Measurements from ENCODE around the gene COL6A3.

GRCh38 chr2:237324837-237325236 is 89.1 kb downstream of the COL6A3 start:
- no peak for TF ChIP-seq CEBPB (IDR thresholded peaks at IDR 0.05; ENCODE audit: low read depth)
- no peak for TF ChIP-seq CTCF (IDR thresholded peaks at IDR 0.05 in 2 of 3, conservative IDR thresholded peaks at IDR 0.05 in 1 of 3; ENCODE audit: borderline replicate concordance in 1 of 3, insufficient read depth in 1 of 3, low read depth in 2 of 3, low read length in 2 of 3)
